Measurements from ENCODE around the gene PDE4C. TPM values are rescaled to one million over a fixed set of nuclear protein-coding genes. Genes with fewer than 3 reads are reported as not detected.

The PDE4C gene
- total RNA-seq, 1 experiment from 2014 or later = 3.0 TPM

DNA sequence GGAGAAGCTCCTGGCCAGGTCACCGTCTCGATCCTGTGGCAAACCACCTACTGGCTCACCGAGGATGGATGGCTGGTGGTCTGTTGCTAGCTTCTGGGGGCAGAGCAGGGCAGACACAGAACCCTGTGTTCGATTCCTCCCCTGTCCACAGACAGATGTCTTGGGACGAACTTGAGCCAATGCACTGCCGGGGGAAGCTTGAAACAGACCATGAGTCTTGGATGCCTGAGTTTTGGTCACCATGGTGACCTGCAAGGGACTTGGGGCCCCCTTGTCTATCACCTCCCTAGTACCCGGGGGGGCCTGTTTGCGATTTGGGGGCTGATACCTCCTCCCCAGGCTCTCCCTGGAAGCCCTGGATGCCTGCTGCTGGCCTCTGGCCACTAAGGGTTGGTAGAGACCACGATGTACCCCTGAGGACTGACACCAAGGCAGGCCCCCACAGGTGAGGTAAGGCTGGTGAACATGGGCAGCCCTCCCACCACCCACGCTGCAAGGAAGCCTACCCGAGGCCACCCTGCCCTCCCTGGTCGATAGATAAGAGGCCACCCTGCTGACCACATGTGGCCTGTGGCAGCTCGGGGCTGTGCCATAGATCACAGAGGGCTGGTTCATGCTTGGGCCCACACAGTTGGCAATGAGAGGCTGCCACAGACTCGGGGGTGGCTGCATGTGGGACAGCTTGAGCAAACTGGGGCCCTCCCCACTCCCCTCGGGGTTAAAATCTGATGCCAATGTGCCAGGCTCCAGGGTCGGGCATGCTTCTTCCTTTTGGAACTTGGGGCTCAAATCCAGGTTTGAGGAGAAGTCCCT lies 37.3 kb upstream of the PDE4C start:
- Mint-ChIP-seq H3K4me3 (no peak overlapping the region), H3K36me3 (no peaks in the 10 kb centered on the region), H3K27me3 (ENCODE audit: low read depth) (peaks cover 3% of the 10 kb centered on the region; the same call in 1 of the 2 replicates), H3K27ac (no peak overlapping the region), H3K9me3 (peaks cover 8% of the 10 kb centered on the region), H3K4me1 (no peaks in the 10 kb centered on the region)
- POLR2A ChIA-PET = no interaction called here
- CTCF ChIA-PET = interaction anchor here (0.7 to 1.6 kb wide), 4 partner anchors 9 to 65 kb away, joined by 3 to 8 read pairs (median 5); a partner anchor contains a TSS
- TF ChIP-seq MYBL2 (CRISPR knock-in tag; IDR thresholded peaks at IDR 0.05) (no peak), ESRRA (CRISPR knock-in tag; IDR thresholded peaks at IDR 0.05; ENCODE audit: borderline replicate concordance) (no peak), CREB1 (CRISPR knock-in tag; IDR thresholded peaks at IDR 0.05) (no peak), PREB (CRISPR knock-in tag; IDR thresholded peaks at IDR 0.05; ENCODE audit: borderline replicate concordance) (no peak), RELA (CRISPR knock-in tag; IDR thresholded peaks at IDR 0.05; ENCODE audit: borderline replicate concordance) (no peak), IRF2 (CRISPR knock-in tag; IDR thresholded peaks at IDR 0.05; ENCODE audit: borderline replicate concordance, low read depth) (no peak)
- TF ChIP-seq, protein P1, sequence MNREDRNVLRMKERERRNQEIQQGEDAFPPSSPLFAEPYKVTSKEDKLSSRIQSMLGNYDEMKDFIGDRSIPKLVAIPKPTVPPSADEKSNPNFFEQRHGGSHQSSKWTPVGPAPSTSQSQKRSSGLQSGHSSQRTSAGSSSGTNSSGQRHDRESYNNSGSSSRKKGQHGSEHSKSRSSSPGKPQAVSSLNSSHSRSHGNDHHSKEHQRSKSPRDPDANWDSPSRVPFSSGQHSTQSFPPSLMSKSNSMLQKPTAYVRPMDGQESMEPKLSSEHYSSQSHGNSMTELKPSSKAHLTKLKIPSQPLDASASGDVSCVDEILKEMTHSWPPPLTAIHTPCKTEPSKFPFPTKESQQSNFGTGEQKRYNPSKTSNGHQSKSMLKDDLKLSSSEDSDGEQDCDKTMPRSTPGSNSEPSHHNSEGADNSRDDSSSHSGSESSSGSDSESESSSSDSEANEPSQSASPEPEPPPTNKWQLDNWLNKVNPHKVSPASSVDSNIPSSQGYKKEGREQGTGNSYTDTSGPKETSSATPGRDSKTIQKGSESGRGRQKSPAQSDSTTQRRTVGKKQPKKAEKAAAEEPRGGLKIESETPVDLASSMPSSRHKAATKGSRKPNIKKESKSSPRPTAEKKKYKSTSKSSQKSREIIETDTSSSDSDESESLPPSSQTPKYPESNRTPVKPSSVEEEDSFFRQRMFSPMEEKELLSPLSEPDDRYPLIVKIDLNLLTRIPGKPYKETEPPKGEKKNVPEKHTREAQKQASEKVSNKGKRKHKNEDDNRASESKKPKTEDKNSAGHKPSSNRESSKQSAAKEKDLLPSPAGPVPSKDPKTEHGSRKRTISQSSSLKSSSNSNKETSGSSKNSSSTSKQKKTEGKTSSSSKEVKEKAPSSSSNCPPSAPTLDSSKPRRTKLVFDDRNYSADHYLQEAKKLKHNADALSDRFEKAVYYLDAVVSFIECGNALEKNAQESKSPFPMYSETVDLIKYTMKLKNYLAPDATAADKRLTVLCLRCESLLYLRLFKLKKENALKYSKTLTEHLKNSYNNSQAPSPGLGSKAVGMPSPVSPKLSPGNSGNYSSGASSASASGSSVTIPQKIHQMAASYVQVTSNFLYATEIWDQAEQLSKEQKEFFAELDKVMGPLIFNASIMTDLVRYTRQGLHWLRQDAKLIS (CRISPR knock-in tag; IDR thresholded peaks at IDR 0.05; ENCODE audit: borderline replicate concordance) = no peak
- DNase-seq (ENCODE audit: low spot score) = no peak
- ATAC-seq = no peak

DNA sequence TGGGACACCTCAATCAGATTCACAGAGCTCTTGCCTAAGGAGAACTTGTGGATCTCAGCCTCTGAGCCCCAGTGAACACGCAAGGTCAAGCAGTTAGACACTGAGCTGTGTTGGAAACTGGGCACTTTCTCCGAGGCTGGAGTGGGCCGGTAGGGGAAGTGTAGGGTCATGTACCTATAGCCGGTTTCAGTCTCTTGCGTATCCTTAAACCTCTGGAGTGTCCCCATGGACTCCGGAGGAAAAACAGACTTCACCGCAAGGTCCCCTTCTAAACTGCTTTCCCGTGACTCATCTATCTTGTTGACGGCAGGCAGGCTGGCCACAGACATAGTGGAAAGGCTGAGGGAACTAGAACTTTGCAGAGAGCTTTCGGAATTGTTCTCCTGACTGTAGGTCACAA lies 36.7 kb upstream of the PDE4C start:
- no peak for TF ChIP-seq TCF7 (CRISPR knock-in tag; IDR thresholded peaks at IDR 0.05; ENCODE audit: low read depth)
- TF ChIP-seq NFATC4 (CRISPR knock-in tag; IDR thresholded peaks at IDR 0.05) = no peak
- no peak for TF ChIP-seq GABPB1 (CRISPR knock-in tag; IDR thresholded peaks at IDR 0.05)
- no peak for TF ChIP-seq RORB (CRISPR knock-in tag; IDR thresholded peaks at IDR 0.05)
- TF ChIP-seq, protein P1 (CRISPR knock-in tag; IDR thresholded peaks at IDR 0.05; ENCODE audit: borderline replicate concordance) = no peak
- TF ChIP-seq KAT7 (CRISPR knock-in tag; IDR thresholded peaks at IDR 0.05; ENCODE audit: borderline replicate concordance) = no peak
- no peak for TF ChIP-seq ZNF416 (CRISPR knock-in tag; IDR thresholded peaks at IDR 0.05)
- TF ChIP-seq, protein P2, sequence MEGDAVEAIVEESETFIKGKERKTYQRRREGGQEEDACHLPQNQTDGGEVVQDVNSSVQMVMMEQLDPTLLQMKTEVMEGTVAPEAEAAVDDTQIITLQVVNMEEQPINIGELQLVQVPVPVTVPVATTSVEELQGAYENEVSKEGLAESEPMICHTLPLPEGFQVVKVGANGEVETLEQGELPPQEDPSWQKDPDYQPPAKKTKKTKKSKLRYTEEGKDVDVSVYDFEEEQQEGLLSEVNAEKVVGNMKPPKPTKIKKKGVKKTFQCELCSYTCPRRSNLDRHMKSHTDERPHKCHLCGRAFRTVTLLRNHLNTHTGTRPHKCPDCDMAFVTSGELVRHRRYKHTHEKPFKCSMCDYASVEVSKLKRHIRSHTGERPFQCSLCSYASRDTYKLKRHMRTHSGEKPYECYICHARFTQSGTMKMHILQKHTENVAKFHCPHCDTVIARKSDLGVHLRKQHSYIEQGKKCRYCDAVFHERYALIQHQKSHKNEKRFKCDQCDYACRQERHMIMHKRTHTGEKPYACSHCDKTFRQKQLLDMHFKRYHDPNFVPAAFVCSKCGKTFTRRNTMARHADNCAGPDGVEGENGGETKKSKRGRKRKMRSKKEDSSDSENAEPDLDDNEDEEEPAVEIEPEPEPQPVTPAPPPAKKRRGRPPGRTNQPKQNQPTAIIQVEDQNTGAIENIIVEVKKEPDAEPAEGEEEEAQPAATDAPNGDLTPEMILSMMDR (IDR thresholded peaks at IDR 0.05) = no peak
- no peak for TF ChIP-seq FOXP1 (CRISPR knock-in tag; IDR thresholded peaks at IDR 0.05; ENCODE audit: borderline replicate concordance)
- no peak for TF ChIP-seq IRF2 (CRISPR knock-in tag; IDR thresholded peaks at IDR 0.05; ENCODE audit: borderline replicate concordance, low read depth)
- TF ChIP-seq PRRX2 (CRISPR knock-in tag; IDR thresholded peaks at IDR 0.05) = no peak
- TF ChIP-seq FOXP4 (CRISPR knock-in tag; IDR thresholded peaks at IDR 0.05) = no peak
- TF ChIP-seq ZNF317 (CRISPR knock-in tag; IDR thresholded peaks at IDR 0.05; ENCODE audit: borderline replicate concordance, low read depth) = no peak
- no peak for TF ChIP-seq FOXK1 (CRISPR knock-in tag; IDR thresholded peaks at IDR 0.05)
- Mint-ChIP-seq H3K27ac (no peak overlapping the region), H3K4me1 (no peaks in the 10 kb centered on the region), H3K9me3 (peaks cover 8% of the 10 kb centered on the region), H3K4me3 (no peak overlapping the region), H3K27me3 (ENCODE audit: low read depth) (peaks cover 3% of the 10 kb centered on the region; the same call in 1 of the 2 replicates), H3K36me3 (no peaks in the 10 kb centered on the region)
- DNase-seq (ENCODE audit: low spot score) = no peak
- POLR2A ChIA-PET = no interaction called here
- ATAC-seq = no peak
- CTCF ChIA-PET = interaction anchor here (0.7 to 1.6 kb wide), 4 partner anchors 9 to 66 kb away, joined by 3 to 8 read pairs (median 5); a partner anchor contains a TSS
